PC-3 (cell line): ENCODE results near the gene RIPOR2.

ENCODE experiments used
- EZH2 ChIP-seq: fragments of 300-600 bp; sonication (generic); IDR thresholded peaks from one replicate; pipeline ENCODE4 v1.6.1; 2017; ENCODE audit warnings: antibody characterized with exemption, mild to moderate bottlenecking, low read length; ENCODE audit not compliant: unreplicated experiment
- EZH2phosphoT487 ChIP-seq: fragments of 300-600 bp; sonication (generic); IDR thresholded peaks from 2 replicates; pipeline ENCODE4 v1.6.1; 2018; ENCODE audit warnings: mild to moderate bottlenecking, antibody characterized with exemption, low read length, borderline replicate concordance
- TF ChIP-seq, protein P1 (sequence below): fragments of 300-600 bp; sonication (generic); conservative IDR thresholded peaks from 2 replicates; pipeline ENCODE4 v1.5.1; 2017; ENCODE audit warnings: antibody characterized with exemption, low read depth, mild to moderate bottlenecking, low read length

DNA sequence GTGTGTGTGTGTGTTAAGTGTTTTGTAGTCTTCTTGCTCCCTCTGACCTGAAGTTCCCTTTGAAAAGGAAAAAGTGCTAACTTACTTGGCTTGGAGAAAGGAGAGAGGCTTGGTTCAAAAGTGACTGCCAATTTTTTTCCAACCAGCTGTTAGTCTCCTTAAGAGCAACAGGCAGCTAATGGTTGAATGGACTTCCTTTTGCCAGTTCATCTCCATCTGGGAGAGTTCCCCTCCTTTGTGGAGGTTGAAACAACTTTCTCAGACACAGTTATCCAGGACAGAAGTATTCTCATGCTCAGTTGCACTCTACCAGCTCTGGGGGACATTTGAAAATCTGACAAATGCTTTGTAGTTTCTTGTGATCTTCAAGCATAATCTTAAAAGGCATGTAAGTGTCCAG lies 4.5 kb downstream of the RIPOR2 start:
- no peak for TF ChIP-seq EZH2
- TF ChIP-seq, protein P1, sequence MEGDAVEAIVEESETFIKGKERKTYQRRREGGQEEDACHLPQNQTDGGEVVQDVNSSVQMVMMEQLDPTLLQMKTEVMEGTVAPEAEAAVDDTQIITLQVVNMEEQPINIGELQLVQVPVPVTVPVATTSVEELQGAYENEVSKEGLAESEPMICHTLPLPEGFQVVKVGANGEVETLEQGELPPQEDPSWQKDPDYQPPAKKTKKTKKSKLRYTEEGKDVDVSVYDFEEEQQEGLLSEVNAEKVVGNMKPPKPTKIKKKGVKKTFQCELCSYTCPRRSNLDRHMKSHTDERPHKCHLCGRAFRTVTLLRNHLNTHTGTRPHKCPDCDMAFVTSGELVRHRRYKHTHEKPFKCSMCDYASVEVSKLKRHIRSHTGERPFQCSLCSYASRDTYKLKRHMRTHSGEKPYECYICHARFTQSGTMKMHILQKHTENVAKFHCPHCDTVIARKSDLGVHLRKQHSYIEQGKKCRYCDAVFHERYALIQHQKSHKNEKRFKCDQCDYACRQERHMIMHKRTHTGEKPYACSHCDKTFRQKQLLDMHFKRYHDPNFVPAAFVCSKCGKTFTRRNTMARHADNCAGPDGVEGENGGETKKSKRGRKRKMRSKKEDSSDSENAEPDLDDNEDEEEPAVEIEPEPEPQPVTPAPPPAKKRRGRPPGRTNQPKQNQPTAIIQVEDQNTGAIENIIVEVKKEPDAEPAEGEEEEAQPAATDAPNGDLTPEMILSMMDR, result no peak
- TF ChIP-seq EZH2phosphoT487, result no peak
